Astrocyte (in vitro differentiated cells and primary cell): ENCODE data around the gene AKAP13. TPM values are rescaled to one million over a fixed set of nuclear protein-coding genes. Genes with fewer than 3 reads are reported as not detected.

Experiments
- DNase-seq: peaks from one replicate; pipeline ENCODE4 v3.0.0-alpha.2; 2010; ENCODE audit warnings: low read depth
- FAIRE-seq: peaks from 2 replicates; lab custom pipeline; 2011; peaks lifted over from hg19 to GRCh38; lab: Jason Lieb, UNC
- H2AFZ ChIP-seq: 2 replicates; pipeline ENCODE4 v1.6.0; 2012; ENCODE audit warnings: low read depth, low read length, inconsistent platforms
- H3K27ac ChIP-seq: 2 replicates; pipeline ENCODE4 v1.5.1; 2011; ENCODE audit warnings: low read depth, low read length, inconsistent platforms
- H3K27me3 ChIP-seq: 2 replicates; pipeline ENCODE4 v1.6.0; 2011; ENCODE audit warnings: low read length, inconsistent platforms; ENCODE audit not compliant: insufficient read depth
- H3K36me3 ChIP-seq: 2 replicates; pipeline ENCODE4 v1.5.1; 2011; ENCODE audit warnings: low read length, inconsistent platforms; ENCODE audit not compliant: insufficient read depth
- H3K4me1 ChIP-seq: 2 replicates; pipeline ENCODE4 v1.5.1; 2011; ENCODE audit warnings: low read length, inconsistent platforms; ENCODE audit not compliant: insufficient read depth
- H3K4me2 ChIP-seq: 2 replicates; pipeline ENCODE4 v1.6.0; 2012; ENCODE audit warnings: low read length, inconsistent platforms
- H3K4me3 ChIP-seq: 2 replicates; pipeline ENCODE4 v1.5.1; 2011; ENCODE audit warnings: low read depth, mild to moderate bottlenecking, low read length, inconsistent platforms; ENCODE audit not compliant: insufficient read depth
- H3K79me2 ChIP-seq: 2 replicates; pipeline ENCODE4 v1.6.0; 2012; ENCODE audit warnings: mild to moderate bottlenecking, low read length, inconsistent platforms; ENCODE audit not compliant: insufficient read depth
- H3K9ac ChIP-seq: 2 replicates; pipeline ENCODE4 v1.6.0; 2012; ENCODE audit warnings: mild to moderate bottlenecking, low read length, inconsistent platforms
- H3K9me3 ChIP-seq: 2 replicates; pipeline ENCODE4 v1.5.1; 2012; ENCODE audit warnings: low read depth, mild to moderate bottlenecking, low read length, inconsistent platforms; ENCODE audit not compliant: insufficient read depth
- H4K20me1 ChIP-seq: 2 replicates; pipeline ENCODE4 v1.6.0; 2012; ENCODE audit warnings: low read length, inconsistent platforms; ENCODE audit not compliant: insufficient read depth
- H3K27ac Mint-ChIP-seq: one replicate; pipeline ENCODE4 v1.8.0; 2021; ENCODE audit warnings: mild to moderate bottlenecking, mixed read lengths; ENCODE audit not compliant: unreplicated experiment
- H3K27me3 Mint-ChIP-seq: one replicate; pipeline ENCODE4 v1.8.0; 2021; ENCODE audit warnings: low read depth, mixed read lengths; ENCODE audit not compliant: unreplicated experiment
- H3K36me3 Mint-ChIP-seq: one replicate; pipeline ENCODE4 v1.8.0; 2021; ENCODE audit warnings: low read depth, mixed read lengths; ENCODE audit not compliant: unreplicated experiment
- H3K4me1 Mint-ChIP-seq: one replicate; pipeline ENCODE4 v1.8.0; 2021; ENCODE audit warnings: low read depth, mixed read lengths; ENCODE audit not compliant: unreplicated experiment
- H3K4me3 Mint-ChIP-seq: one replicate; pipeline ENCODE4 v1.8.0; 2021; ENCODE audit warnings: mild to moderate bottlenecking, moderate library complexity, mixed read lengths; ENCODE audit not compliant: unreplicated experiment
- H3K9me3 Mint-ChIP-seq: one replicate; pipeline ENCODE4 v1.8.0; 2021; ENCODE audit warnings: mild to moderate bottlenecking, mixed read lengths; ENCODE audit not compliant: unreplicated experiment
- CTCF ChIP-seq: IDR thresholded peaks from 2 replicates; pipeline ENCODE4 v1.5.1; 2011; ENCODE audit warnings: low read depth, mild to moderate bottlenecking, inconsistent platforms, low read length, moderate library complexity; ENCODE audit not compliant: insufficient read depth
- EZH2 ChIP-seq: IDR thresholded peaks from 2 replicates; pipeline ENCODE4 v1.6.1; 2012; ENCODE audit warnings: mild to moderate bottlenecking, low read length, inconsistent platforms; ENCODE audit not compliant: insufficient read depth
- total RNA-seq: library from RNA; stranded (reverse); gene quantifications from 2 replicates; pipeline ENCODE4 v1.2.1, GENCODE V29; 2021

Gene AKAP13
- total RNA-seq, 1 donor from 2014 or later, result 98.2 TPM

- DNase-seq (no peak), FAIRE-seq (no peak)
- H3K36me3 ChIP-seq, result no peaks in the 10 kb centered on the region
- no peak overlapping the region for H3K27ac Mint-ChIP-seq
- no peak overlapping the region for H2AFZ ChIP-seq
- H3K4me3 Mint-ChIP-seq, result no peak overlapping the region
- H3K4me2 ChIP-seq, result no peak overlapping the region
- no peak overlapping the region for H3K4me3 ChIP-seq
- H3K27me3 ChIP-seq, result no peaks in the 10 kb centered on the region
- H3K9me3 Mint-ChIP-seq, result no peaks in the 10 kb centered on the region
- no peaks in the 10 kb centered on the region for H3K9me3 ChIP-seq
- no peak overlapping the region for H3K27ac ChIP-seq
- peaks cover 49% of the 10 kb centered on the region for H4K20me1 ChIP-seq
- H3K27me3 Mint-ChIP-seq, result no peaks in the 10 kb centered on the region
- no peak for TF ChIP-seq EZH2
- no peak for TF ChIP-seq CTCF
- peaks cover 10% of the 10 kb centered on the region for H3K4me1 ChIP-seq
- H3K79me2 ChIP-seq, result peaks cover 61% of the 10 kb centered on the region
- no peak overlapping the region for H3K9ac ChIP-seq
- peaks cover 45% of the 10 kb centered on the region for H3K4me1 Mint-ChIP-seq
- H3K36me3 Mint-ChIP-seq, result no peaks in the 10 kb centered on the region
Measured at GRCh38 chr15:85489773-85490493, 109.5 kb downstream of the AKAP13 start.

GRCh38 chr15:85490856-85491255 lies 110.5 kb downstream of the AKAP13 start:
- H3K27ac ChIP-seq, result no peak overlapping the region
- H3K4me3 Mint-ChIP-seq, result no peak overlapping the region
- no peaks in the 10 kb centered on the region for H3K36me3 Mint-ChIP-seq
- no peak overlapping the region for H3K27ac Mint-ChIP-seq
- no peak overlapping the region for H3K4me3 ChIP-seq
- FAIRE-seq, result no peak
- H3K27me3 ChIP-seq, result no peaks in the 10 kb centered on the region
- no peak overlapping the region for H3K4me2 ChIP-seq
- H3K9me3 Mint-ChIP-seq, result no peaks in the 10 kb centered on the region
- H3K27me3 Mint-ChIP-seq, result no peaks in the 10 kb centered on the region
- no peak overlapping the region for H3K9ac ChIP-seq
- peaks cover 47% of the 10 kb centered on the region for H3K4me1 Mint-ChIP-seq
- no peaks in the 10 kb centered on the region for H3K36me3 ChIP-seq
- peaks cover 11% of the 10 kb centered on the region for H3K4me1 ChIP-seq
- DNase-seq, result no peak
- H2AFZ ChIP-seq, result no peak overlapping the region
- peaks cover 56% of the 10 kb centered on the region for H4K20me1 ChIP-seq
- peaks cover 62% of the 10 kb centered on the region for H3K79me2 ChIP-seq
- no peak for TF ChIP-seq EZH2
- no peak for TF ChIP-seq CTCF
- no peaks in the 10 kb centered on the region for H3K9me3 ChIP-seq

GRCh38 chr15:85491691-85492090 lies 111.3 kb downstream of the AKAP13 start:
- TF ChIP-seq EZH2 (no peak), CTCF (no peak)
- H3K4me1 ChIP-seq, result peaks cover 11% of the 10 kb centered on the region
- H3K4me2 ChIP-seq, result no peak overlapping the region
- Mint-ChIP-seq H3K36me3 (no peaks in the 10 kb centered on the region), H3K9me3 (no peaks in the 10 kb centered on the region), H3K4me1 (peaks cover 45% of the 10 kb centered on the region), H3K27me3 (no peaks in the 10 kb centered on the region), H3K27ac (no peak overlapping the region), H3K4me3 (no peak overlapping the region)
- peaks cover 58% of the 10 kb centered on the region for H4K20me1 ChIP-seq
- no peak overlapping the region for H2AFZ ChIP-seq
- no peak overlapping the region for H3K27ac ChIP-seq
- H3K9ac ChIP-seq, result no peak overlapping the region
- DNase-seq, result no peak
- H3K4me3 ChIP-seq, result no peak overlapping the region
- no peaks in the 10 kb centered on the region for H3K9me3 ChIP-seq
- H3K79me2 ChIP-seq, result peaks cover 65% of the 10 kb centered on the region
- H3K27me3 ChIP-seq, result no peaks in the 10 kb centered on the region
- H3K36me3 ChIP-seq, result no peaks in the 10 kb centered on the region
- FAIRE-seq, result no peak
